Measurements from ENCODE around the gene KCNQ4.

The KCNQ4 gene

GRCh38 chr1:40746344-40747090, 37.1 kb upstream of the KCNQ4 start:
- Histone ChIP-seq H3K9me3 (ENCODE audit: low read length) (no peaks in the 10 kb centered on the region), H2AFZ (ENCODE audit: low read depth, low read length) (no peak overlapping the region), H3K27me3 (ENCODE audit: insufficient read depth, low read length) (no peaks in the 10 kb centered on the region), H3K4me1 (ENCODE audit: insufficient read depth, low read length) (peaks cover 7% of the 10 kb centered on the region), H3K36me3 (ENCODE audit: insufficient read depth, low read length) (peaks cover 83% of the 10 kb centered on the region), H3K4me3 (ENCODE audit: low read length) (no peak overlapping the region)

GRCh38 chr1:40748841-40749718, 34.5 kb upstream of the KCNQ4 start:
- H3K9me3 ChIP-seq (ENCODE audit: low read length): no peaks in the 10 kb centered on the region
- H3K27me3 ChIP-seq (ENCODE audit: insufficient read depth, low read length): no peaks in the 10 kb centered on the region
- H3K4me1 ChIP-seq (ENCODE audit: insufficient read depth, low read length): peaks cover 7% of the 10 kb centered on the region
- H3K36me3 ChIP-seq (ENCODE audit: insufficient read depth, low read length): peaks cover 77% of the 10 kb centered on the region
- no peak overlapping the region for H2AFZ ChIP-seq (ENCODE audit: low read depth, low read length)
- no peak overlapping the region for H3K4me3 ChIP-seq (ENCODE audit: low read length)

GRCh38 chr1:40749817-40750216, 33.8 kb upstream of the KCNQ4 start:
- Histone ChIP-seq H3K4me3 (ENCODE audit: low read length) (no peak overlapping the region), H2AFZ (ENCODE audit: low read depth, low read length) (no peak overlapping the region), H3K36me3 (ENCODE audit: insufficient read depth, low read length) (peaks cover 84% of the 10 kb centered on the region), H3K27me3 (ENCODE audit: insufficient read depth, low read length) (no peaks in the 10 kb centered on the region), H3K9me3 (ENCODE audit: low read length) (no peaks in the 10 kb centered on the region), H3K4me1 (ENCODE audit: insufficient read depth, low read length) (peaks cover 7% of the 10 kb centered on the region)

- Histone ChIP-seq H3K4me3 (ENCODE audit: low read length) (no peak overlapping the region), H3K27me3 (ENCODE audit: insufficient read depth, low read length) (no peaks in the 10 kb centered on the region), H3K36me3 (ENCODE audit: insufficient read depth, low read length) (peaks cover 86% of the 10 kb centered on the region)
Measured at GRCh38 chr1:40750451-40750908, 33.1 kb upstream of the KCNQ4 start.

GRCh38 chr1:40751802-40752201, 31.8 kb upstream of the KCNQ4 start:
- peaks cover 88% of the 10 kb centered on the region for H3K36me3 ChIP-seq (ENCODE audit: insufficient read depth, low read length)
- no peak overlapping the region for H3K4me3 ChIP-seq (ENCODE audit: low read length)
- H2AFZ ChIP-seq (ENCODE audit: low read depth, low read length): no peak overlapping the region
- no peaks in the 10 kb centered on the region for H3K9me3 ChIP-seq (ENCODE audit: low read length)
- H3K4me1 ChIP-seq (ENCODE audit: insufficient read depth, low read length): no peaks in the 10 kb centered on the region
- H3K27me3 ChIP-seq (ENCODE audit: insufficient read depth, low read length): no peaks in the 10 kb centered on the region

More at GRCh38 chr1:40750451-40750908, 33.1 kb upstream of the KCNQ4 start:
- Histone ChIP-seq H3K4me1 (ENCODE audit: insufficient read depth, low read length) (peaks cover 2% of the 10 kb centered on the region), H3K9me3 (ENCODE audit: low read length) (no peaks in the 10 kb centered on the region), H2AFZ (ENCODE audit: low read depth, low read length) (no peak overlapping the region)

GRCh38 chr1:40753142-40753882, 30.3 kb upstream of the KCNQ4 start:
- Histone ChIP-seq H3K36me3 (ENCODE audit: insufficient read depth, low read length) (peaks cover 91% of the 10 kb centered on the region), H3K4me3 (ENCODE audit: low read length) (no peak overlapping the region), H3K9me3 (ENCODE audit: low read length) (no peaks in the 10 kb centered on the region), H2AFZ (ENCODE audit: low read depth, low read length) (no peak overlapping the region), H3K27me3 (ENCODE audit: insufficient read depth, low read length) (no peaks in the 10 kb centered on the region), H3K4me1 (ENCODE audit: insufficient read depth, low read length) (no peaks in the 10 kb centered on the region)

GRCh38 chr1:40754201-40754600, 29.4 kb upstream of the KCNQ4 start:
- Histone ChIP-seq H3K9me3 (ENCODE audit: low read length) (no peaks in the 10 kb centered on the region), H3K4me1 (ENCODE audit: insufficient read depth, low read length) (no peaks in the 10 kb centered on the region), H3K4me3 (ENCODE audit: low read length) (no peak overlapping the region), H2AFZ (ENCODE audit: low read depth, low read length) (no peak overlapping the region), H3K36me3 (ENCODE audit: insufficient read depth, low read length) (peaks cover 91% of the 10 kb centered on the region), H3K27me3 (ENCODE audit: insufficient read depth, low read length) (no peaks in the 10 kb centered on the region)

GRCh38 chr1:40755067-40755466, 28.5 kb upstream of the KCNQ4 start:
- Histone ChIP-seq H3K27me3 (ENCODE audit: insufficient read depth, low read length) (no peaks in the 10 kb centered on the region), H3K4me1 (ENCODE audit: insufficient read depth, low read length) (no peaks in the 10 kb centered on the region), H3K36me3 (ENCODE audit: insufficient read depth, low read length) (peaks cover 91% of the 10 kb centered on the region), H2AFZ (ENCODE audit: low read depth, low read length) (no peak overlapping the region), H3K9me3 (ENCODE audit: low read length) (no peaks in the 10 kb centered on the region), H3K4me3 (ENCODE audit: low read length) (no peak overlapping the region)

GRCh38 chr1:40756523-40756922, 27.1 kb upstream of the KCNQ4 start:
- Histone ChIP-seq H2AFZ (ENCODE audit: low read depth, low read length) (no peak overlapping the region), H3K27me3 (ENCODE audit: insufficient read depth, low read length) (no peaks in the 10 kb centered on the region), H3K36me3 (ENCODE audit: insufficient read depth, low read length) (peaks cover 88% of the 10 kb centered on the region), H3K9me3 (ENCODE audit: low read length) (no peaks in the 10 kb centered on the region), H3K4me1 (ENCODE audit: insufficient read depth, low read length) (no peaks in the 10 kb centered on the region), H3K4me3 (ENCODE audit: low read length) (no peak overlapping the region)

- Histone ChIP-seq H3K27me3 (ENCODE audit: insufficient read depth, low read length) (no peaks in the 10 kb centered on the region), H3K36me3 (ENCODE audit: insufficient read depth, low read length) (peaks cover 92% of the 10 kb centered on the region), H3K9me3 (ENCODE audit: low read length) (no peaks in the 10 kb centered on the region), H3K4me1 (ENCODE audit: insufficient read depth, low read length) (no peaks in the 10 kb centered on the region), H2AFZ (ENCODE audit: low read depth, low read length) (no peak overlapping the region), H3K4me3 (ENCODE audit: low read length) (no peak overlapping the region)
Measured at GRCh38 chr1:40757084-40757483, 26.5 kb upstream of the KCNQ4 start.

- peaks cover 92% of the 10 kb centered on the region for H3K36me3 ChIP-seq (ENCODE audit: insufficient read depth, low read length)
- H2AFZ ChIP-seq (ENCODE audit: low read depth, low read length): no peak overlapping the region
- H3K27me3 ChIP-seq (ENCODE audit: insufficient read depth, low read length): no peaks in the 10 kb centered on the region
- no peaks in the 10 kb centered on the region for H3K4me1 ChIP-seq (ENCODE audit: insufficient read depth, low read length)
- no peak overlapping the region for H3K4me3 ChIP-seq (ENCODE audit: low read length)
- H3K9me3 ChIP-seq (ENCODE audit: low read length): no peaks in the 10 kb centered on the region
Measured at GRCh38 chr1:40758004-40758403, 25.6 kb upstream of the KCNQ4 start.

- Histone ChIP-seq H3K9me3 (ENCODE audit: low read length) (no peaks in the 10 kb centered on the region), H3K4me1 (ENCODE audit: insufficient read depth, low read length) (no peaks in the 10 kb centered on the region), H2AFZ (ENCODE audit: low read depth, low read length) (no peak overlapping the region), H3K4me3 (ENCODE audit: low read length) (no peak overlapping the region), H3K27me3 (ENCODE audit: insufficient read depth, low read length) (no peaks in the 10 kb centered on the region), H3K36me3 (ENCODE audit: insufficient read depth, low read length) (peaks cover 90% of the 10 kb centered on the region)
Measured at GRCh38 chr1:40758578-40759343, 24.8 kb upstream of the KCNQ4 start.
